GM10248 (cell line): ENCODE data around the gene MRPS24.

Experiments
- CTCF ChIA-PET: fragments of 300-600 bp; sonication (Branson Sonifier 250); formaldehyde crosslinking; extraction: SDS; loops from one replicate; lab custom pipeline; 2021; ENCODE audit warnings: antibody characterized with exemption; lab: Yijun Ruan, JAX
- POLR2A ChIA-PET: fragments of 350-650 bp; sonication (Branson Sonifier 250); formaldehyde crosslinking; extraction: SDS; loops from one replicate; lab custom pipeline; 2020; ENCODE audit warnings: antibody characterized with exemption; lab: Yijun Ruan, JAX
- DNase-seq: peaks from one replicate; pipeline ENCODE4 v3.0.0; 2012; ENCODE audit errors: extremely low spot score
- CTCF ChIP-seq: IDR thresholded peaks from 2 replicates; pipeline ENCODE4 v1.5.1; 2012; ENCODE audit warnings: mild to moderate bottlenecking, low read depth; ENCODE audit errors: extremely low read depth, missing control alignments, control extremely low read depth

MRPS24 gene

GRCh38 chr7:43849047-43849446 lies 20.3 kb downstream of the MRPS24 start:
- no peak for DNase-seq
- ChIA-PET CTCF (interaction anchor here (1.2 to 3.8 kb wide), 6 partner anchors 11 to 393 kb away, joined by 3 to 46 read pairs (median 6); partner anchors contain the start of genes MRPS24 and STK17A), POLR2A (no interaction called here)
- TF ChIP-seq CTCF: no peak

- ChIA-PET CTCF (interaction anchor here (0.7 to 3.8 kb wide), 4 partner anchors 9 to 265 kb away, joined by 3 to 46 read pairs (median 8); partner anchors contain the start of gene STK17A), POLR2A (no interaction called here)
- no peak for TF ChIP-seq CTCF
- no peak for DNase-seq
Measured at GRCh38 chr7:43847496-43847895, 21.8 kb downstream of the MRPS24 start.

GRCh38 chr7:43844662-43845061 lies 24.7 kb downstream of the MRPS24 start:
- TF ChIP-seq CTCF: no peak
- ChIA-PET POLR2A (no interaction called here), CTCF (interaction anchor here (1.1 to 3.9 kb wide), 4 partner anchors 9 to 262 kb away, joined by 3 to 23 read pairs (median 3); partner anchors contain the start of gene STK17A)
- no peak for DNase-seq

GRCh38 chr7:43844257-43844656 lies 25.1 kb downstream of the MRPS24 start:
- TF ChIP-seq CTCF: no peak
- ChIA-PET CTCF (interaction anchor here (1.1 to 3.9 kb wide), 3 partner anchors 13 to 261 kb away, joined by 3 to 23 read pairs (median 3); partner anchors contain the start of gene STK17A), POLR2A (no interaction called here)
- no peak for DNase-seq

- DNase-seq: no peak
- ChIA-PET CTCF (interaction anchor here (3.9 kb wide), 1 partner anchor 261 kb away, joined by 23 read pairs; the partner anchor contains the start of gene STK17A), POLR2A (no interaction called here)
- no peak for TF ChIP-seq CTCF
Measured at GRCh38 chr7:43843296-43843695, 26.0 kb downstream of the MRPS24 start.

GRCh38 chr7:43838201-43838658 lies 31.1 kb downstream of the MRPS24 start:
- no peak for TF ChIP-seq CTCF
- CTCF ChIA-PET: interaction anchor here (0.6 to 5.1 kb wide), 70 partner anchors 8 to 1957 kb away, joined by 3 to 114 read pairs (median 4); partner anchors contain the start of genes COA1, MRPL32, PSMA2 and STK17A
- no peak for DNase-seq
- POLR2A ChIA-PET: interaction anchor here (1.2 kb wide), 1 partner anchor 256 kb away, joined by 8 read pairs; the partner anchor contains the start of gene STK17A
